GM18526 (cell line): ENCODE measurements around the gene FAM107B.

Experiments
- POLR2A ChIP-seq: IDR thresholded peaks from 3 replicates; pipeline ENCODE4 v1.6.1; 2011; ENCODE audit not compliant: insufficient read length; ENCODE audit errors: extremely low read depth

Gene FAM107B

GRCh38 chr10:14507781-14508180, 266.9 kb downstream of the FAM107B start:
- no peak for TF ChIP-seq POLR2A

GRCh38 chr10:14507176-14507575, 267.5 kb downstream of the FAM107B start:
- TF ChIP-seq POLR2A = no peak

DNA sequence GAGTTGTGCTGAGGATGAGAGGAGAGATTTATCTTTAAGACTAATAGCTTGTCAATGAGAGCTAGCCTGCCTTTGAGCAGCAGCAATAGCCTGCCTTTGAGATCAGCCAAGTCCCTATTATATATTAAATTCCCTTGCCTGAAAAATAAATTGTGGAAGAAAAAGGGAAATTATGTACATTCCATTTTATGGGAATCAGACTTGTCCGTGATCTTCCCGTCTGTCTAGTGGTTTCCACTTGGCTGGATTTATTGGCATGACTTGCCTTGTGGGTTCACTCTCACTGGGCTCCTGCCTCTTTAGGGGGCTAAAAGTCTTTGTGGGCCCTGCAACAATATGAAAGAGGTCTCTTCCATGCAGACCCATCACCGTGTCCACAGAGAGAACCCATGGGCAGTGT, 272.3 kb downstream of the FAM107B start:
- TF ChIP-seq POLR2A = no peak

DNA sequence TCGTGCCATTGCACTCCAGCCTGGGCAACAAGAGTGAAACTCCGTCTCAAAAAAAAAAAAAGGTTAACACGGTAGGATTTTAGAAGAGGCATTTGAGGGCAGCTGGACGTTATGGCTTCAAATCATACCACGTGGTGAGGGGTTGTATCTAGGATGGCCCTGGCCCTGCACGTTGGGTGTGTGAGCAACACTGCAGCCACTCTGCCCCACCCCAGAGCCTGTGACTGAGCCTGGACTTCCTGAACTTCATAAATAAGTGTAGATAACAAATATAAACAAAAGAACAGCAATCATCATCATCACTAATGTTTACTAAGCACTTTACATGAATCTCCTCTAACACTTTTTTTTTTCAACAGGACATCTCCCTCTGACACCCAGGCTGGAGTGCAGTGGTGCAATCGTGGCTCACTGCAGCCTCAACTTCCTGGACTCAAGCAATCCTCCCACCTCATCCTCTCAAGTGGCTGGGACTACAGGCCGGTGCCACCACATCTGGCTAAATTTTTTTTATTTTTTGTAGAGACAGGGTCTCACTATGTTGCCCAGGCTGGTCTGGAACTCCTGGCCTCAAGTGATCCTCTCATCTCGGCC, 274.4 kb downstream of the FAM107B start:
- TF ChIP-seq POLR2A = no peak

GRCh38 chr10:14499601-14499904, 275.1 kb downstream of the FAM107B start:
- TF ChIP-seq POLR2A = no peak

DNA sequence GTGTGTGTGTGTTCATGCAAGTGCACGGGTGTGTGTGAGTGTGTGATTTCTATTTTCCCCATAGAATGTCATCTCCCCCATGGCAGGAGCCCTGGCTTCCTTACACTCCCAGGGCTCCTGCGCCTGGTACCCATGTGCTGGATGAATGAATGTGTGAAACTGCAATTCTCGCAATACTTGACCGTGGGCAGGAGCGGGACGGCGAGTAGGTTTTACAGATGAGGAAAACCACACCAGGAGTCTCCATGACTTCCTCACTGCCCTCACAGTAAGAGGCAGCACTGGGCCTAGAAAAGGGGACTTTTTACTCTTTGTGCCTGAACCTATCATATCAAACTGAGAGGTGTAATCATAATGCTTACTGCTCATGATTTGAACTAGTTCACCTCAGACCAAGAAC, 276.4 kb downstream of the FAM107B start:
- TF ChIP-seq POLR2A = no peak

DNA sequence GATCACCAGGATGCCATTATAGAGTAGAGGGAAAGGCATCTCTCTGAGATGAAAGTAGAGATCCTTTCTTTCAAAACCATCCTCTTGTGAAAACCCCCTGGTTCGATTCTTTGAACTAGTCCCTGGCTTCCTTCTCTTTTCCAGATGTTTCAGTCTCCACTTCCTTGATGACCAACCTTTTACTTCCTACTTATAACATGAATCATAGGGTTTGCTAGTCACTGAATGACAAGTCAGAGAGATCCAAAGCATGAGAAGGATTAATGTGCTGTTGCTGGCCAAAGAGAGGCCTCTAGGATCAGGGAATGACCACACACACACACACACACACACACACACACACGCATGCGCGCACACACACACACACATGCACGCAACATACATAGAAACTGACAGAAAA, 282.9 kb downstream of the FAM107B start:
- TF ChIP-seq POLR2A = no peak

GRCh38 chr10:14489522-14490177, 285.0 kb downstream of the FAM107B start:
- no peak for TF ChIP-seq POLR2A

- TF ChIP-seq POLR2A = no peak
Measured at GRCh38 chr10:14487488-14487883, 287.2 kb downstream of the FAM107B start.

- TF ChIP-seq POLR2A = no peak
Measured at GRCh38 chr10:14486777-14487487, 287.8 kb downstream of the FAM107B start.

- TF ChIP-seq POLR2A = no peak
Measured at GRCh38 chr10:14485986-14486385, 288.7 kb downstream of the FAM107B start.

GRCh38 chr10:14483417-14483816, 291.3 kb downstream of the FAM107B start:
- TF ChIP-seq POLR2A = no peak

DNA sequence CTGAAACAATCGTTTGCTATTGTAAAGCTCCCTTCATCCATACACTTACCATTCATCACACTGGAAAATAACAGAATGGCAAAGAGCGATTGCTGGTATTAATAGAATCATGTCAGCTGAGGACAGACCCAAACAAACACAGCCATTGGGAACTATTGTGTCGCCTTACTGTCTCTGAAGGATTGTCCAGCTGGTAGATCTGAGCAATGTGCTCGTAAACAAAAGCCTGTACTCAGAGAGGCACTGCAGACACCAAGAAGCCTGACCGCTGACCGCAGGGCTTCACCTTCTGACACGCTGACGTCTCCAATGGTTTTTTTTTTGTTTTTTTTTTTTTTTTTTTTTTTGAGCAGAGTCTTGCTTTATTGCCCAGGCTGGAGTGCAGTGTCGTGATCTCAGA, 292.9 kb downstream of the FAM107B start:
- TF ChIP-seq POLR2A = no peak

DNA sequence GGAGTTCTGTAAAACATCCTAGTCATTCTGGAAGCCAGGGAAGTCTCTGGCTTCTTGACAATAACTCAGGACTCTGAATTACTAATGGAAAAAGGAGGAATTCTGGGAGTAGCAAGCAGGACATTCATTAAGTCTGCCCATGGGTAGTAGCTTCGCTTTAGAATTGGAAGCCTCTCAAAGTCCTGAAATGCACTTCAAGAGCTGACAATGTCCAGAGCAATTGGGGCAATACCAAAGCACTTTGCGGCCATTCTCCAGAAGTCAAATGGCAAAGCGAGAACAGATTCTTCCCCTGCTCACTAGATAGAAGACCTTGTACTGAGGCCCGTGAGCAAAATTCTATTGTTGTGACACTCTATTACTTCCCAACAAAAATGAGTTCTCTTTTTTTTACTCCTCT, 293.7 kb downstream of the FAM107B start:
- TF ChIP-seq POLR2A = no peak

GRCh38 chr10:14478604-14479003, 296.1 kb downstream of the FAM107B start:
- TF ChIP-seq POLR2A = no peak

GRCh38 chr10:14478201-14478600, 296.5 kb downstream of the FAM107B start:
- TF ChIP-seq POLR2A = no peak

GRCh38 chr10:14477408-14477710, 297.3 kb downstream of the FAM107B start:
- TF ChIP-seq POLR2A = no peak
